HUES48 (cell line): ENCODE measurements around the gene ZNF580.

Experiments
- H3K27ac ChIP-seq: one replicate; pipeline ENCODE4 v1.7.0; 2013; ENCODE audit warnings: low read depth, low read length, inconsistent platforms
- H3K27me3 ChIP-seq: 2 replicates; pipeline ENCODE4 v1.6.1; 2013; ENCODE audit warnings: mild to moderate bottlenecking, low read length; ENCODE audit not compliant: control insufficient read depth, insufficient read depth
- H3K36me3 ChIP-seq: 2 replicates; pipeline ENCODE4 v1.6.1; 2013; ENCODE audit warnings: low read length; ENCODE audit not compliant: control insufficient read depth, insufficient read depth
- H3K4me1 ChIP-seq: 2 replicates; pipeline ENCODE4 v1.6.1; 2013; ENCODE audit warnings: mild to moderate bottlenecking, low read length; ENCODE audit not compliant: control insufficient read depth, insufficient read depth
- H3K4me3 ChIP-seq: 2 replicates; pipeline ENCODE4 v1.5.1; 2013; ENCODE audit warnings: mild to moderate bottlenecking, low read depth, low read length
- H3K9ac ChIP-seq: 2 replicates; pipeline ENCODE4 v1.6.1; 2013; ENCODE audit warnings: mild to moderate bottlenecking, low read depth, low read length, moderate library complexity
- H3K9me3 ChIP-seq: 2 replicates; pipeline ENCODE4 v1.6.1; 2013; ENCODE audit warnings: low read length; ENCODE audit not compliant: control insufficient read depth, insufficient read depth

ZNF580 gene

GRCh38 chr19:55656988-55657747, 16.4 kb downstream of the ZNF580 start:
- 0 out of 2 replicates have a peak overlapping the region, but pooled peaks have one; percentile 100 for H3K9ac ChIP-seq
- H3K36me3 ChIP-seq, result peaks cover 39% of the 10 kb centered on the region
- H3K4me3 ChIP-seq, result peak overlapping the region; percentile 100
- peaks cover 21% of the 10 kb centered on the region for H3K4me1 ChIP-seq
- H3K9me3 ChIP-seq, result no peaks in the 10 kb centered on the region
- H3K27me3 ChIP-seq, result no peaks in the 10 kb centered on the region
- H3K27ac ChIP-seq, result no peak overlapping the region

GRCh38 chr19:55658846-55659459, 18.2 kb downstream of the ZNF580 start:
- H3K4me3 ChIP-seq, result no peak overlapping the region
- H3K36me3 ChIP-seq, result peaks cover 57% of the 10 kb centered on the region
- no peak overlapping the region for H3K9ac ChIP-seq
- no peak overlapping the region for H3K27ac ChIP-seq
- H3K9me3 ChIP-seq, result no peaks in the 10 kb centered on the region
- H3K4me1 ChIP-seq, result peaks cover 21% of the 10 kb centered on the region
- H3K27me3 ChIP-seq, result no peaks in the 10 kb centered on the region

- H3K27ac ChIP-seq, result no peak overlapping the region
- peaks cover 66% of the 10 kb centered on the region for H3K36me3 ChIP-seq
- peaks cover 21% of the 10 kb centered on the region for H3K4me1 ChIP-seq
- no peaks in the 10 kb centered on the region for H3K9me3 ChIP-seq
- no peak overlapping the region for H3K4me3 ChIP-seq
- H3K9ac ChIP-seq, result no peak overlapping the region
- H3K27me3 ChIP-seq, result no peaks in the 10 kb centered on the region
Measured at GRCh38 chr19:55659822-55660221, 19.0 kb downstream of the ZNF580 start.

GRCh38 chr19:55660404-55660803, 19.6 kb downstream of the ZNF580 start:
- no peak overlapping the region for H3K4me3 ChIP-seq
- peaks cover 21% of the 10 kb centered on the region for H3K4me1 ChIP-seq
- no peak overlapping the region for H3K27ac ChIP-seq
- H3K9me3 ChIP-seq, result no peaks in the 10 kb centered on the region
- H3K27me3 ChIP-seq, result no peaks in the 10 kb centered on the region
- H3K9ac ChIP-seq, result no peak overlapping the region
- peaks cover 69% of the 10 kb centered on the region for H3K36me3 ChIP-seq

GRCh38 chr19:55660991-55661390, 20.2 kb downstream of the ZNF580 start:
- no peak overlapping the region for H3K27ac ChIP-seq
- H3K9ac ChIP-seq, result no peak overlapping the region
- H3K4me1 ChIP-seq, result peaks cover 20% of the 10 kb centered on the region
- H3K27me3 ChIP-seq, result no peaks in the 10 kb centered on the region
- H3K36me3 ChIP-seq, result peaks cover 73% of the 10 kb centered on the region
- no peak overlapping the region for H3K4me3 ChIP-seq
- H3K9me3 ChIP-seq, result no peaks in the 10 kb centered on the region

GRCh38 chr19:55661826-55662225, 21.0 kb downstream of the ZNF580 start:
- H3K36me3 ChIP-seq, result peaks cover 78% of the 10 kb centered on the region

GRCh38 chr19:55663846-55664536, 23.2 kb downstream of the ZNF580 start:
- H3K4me1 ChIP-seq, result no peaks in the 10 kb centered on the region
- peaks cover 93% of the 10 kb centered on the region for H3K36me3 ChIP-seq
- no peak overlapping the region for H3K9ac ChIP-seq
- H3K9me3 ChIP-seq, result no peaks in the 10 kb centered on the region
- H3K4me3 ChIP-seq, result no peak overlapping the region
- no peak overlapping the region for H3K27ac ChIP-seq
- H3K27me3 ChIP-seq, result no peaks in the 10 kb centered on the region

More at GRCh38 chr19:55661826-55662225, 21.0 kb downstream of the ZNF580 start:
- Histone ChIP-seq H3K4me3 (no peak overlapping the region), H3K9me3 (no peaks in the 10 kb centered on the region), H3K9ac (no peak overlapping the region), H3K4me1 (peaks cover 12% of the 10 kb centered on the region), H3K27me3 (no peaks in the 10 kb centered on the region), H3K27ac (no peak overlapping the region)

- Histone ChIP-seq H3K36me3 (peaks cover 91% of the 10 kb centered on the region), H3K27me3 (no peaks in the 10 kb centered on the region), H3K27ac (no peak overlapping the region), H3K4me1 (no peaks in the 10 kb centered on the region), H3K4me3 (no peak overlapping the region), H3K9me3 (no peaks in the 10 kb centered on the region), H3K9ac (no peak overlapping the region)
Measured at GRCh38 chr19:55666343-55667005, 25.7 kb downstream of the ZNF580 start.

GRCh38 chr19:55667006-55667381, 26.2 kb downstream of the ZNF580 start:
- peaks cover 1% of the 10 kb centered on the region; the same call in 1 of the 2 replicates for H3K4me1 ChIP-seq

GRCh38 chr19:55667511-55667910, 26.7 kb downstream of the ZNF580 start:
- H3K27ac ChIP-seq, result no peak overlapping the region
- H3K27me3 ChIP-seq, result no peaks in the 10 kb centered on the region
- H3K36me3 ChIP-seq, result peaks cover 85% of the 10 kb centered on the region
- no peak overlapping the region for H3K4me3 ChIP-seq
- peaks cover 7% of the 10 kb centered on the region for H3K4me1 ChIP-seq
- no peak overlapping the region for H3K9ac ChIP-seq
- no peaks in the 10 kb centered on the region for H3K9me3 ChIP-seq

More at GRCh38 chr19:55667006-55667381, 26.2 kb downstream of the ZNF580 start:
- Histone ChIP-seq H3K27me3 (no peaks in the 10 kb centered on the region), H3K27ac (no peak overlapping the region), H3K9ac (no peak overlapping the region), H3K9me3 (no peaks in the 10 kb centered on the region), H3K4me3 (no peak overlapping the region), H3K36me3 (peaks cover 85% of the 10 kb centered on the region)
